ENCODE measurements around the gene MANEAL. TPM values are rescaled to one million over a fixed set of nuclear protein-coding genes. Genes with fewer than 3 reads are reported as not detected.

MANEAL gene
- total and polyA plus RNA-seq, 2 experiments from 2014 or later = 2.3 to 3.5 TPM

DNA sequence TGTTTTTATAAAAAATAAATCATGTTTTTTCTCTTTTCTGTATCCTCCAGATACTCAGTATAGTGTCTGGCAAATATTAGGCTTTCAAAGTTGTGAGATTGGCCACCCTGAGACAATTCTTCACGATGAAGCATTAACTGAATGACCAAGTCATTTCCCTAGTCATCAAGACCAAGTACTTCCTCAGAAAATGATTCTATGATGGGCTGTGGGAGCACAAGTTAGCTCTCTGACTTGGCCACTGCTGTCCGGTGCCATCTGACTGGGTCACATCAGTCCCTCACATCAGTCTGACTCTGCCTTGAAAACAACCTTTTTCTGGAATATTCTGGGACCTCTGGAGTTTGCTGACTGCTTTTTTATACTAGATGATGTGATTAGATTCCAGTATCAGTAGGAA, 27.8 kb downstream of the MANEAL start:
- no peaks in the 10 kb centered on the region for H3K36me3 ChIP-seq (replicated peaks; ENCODE audit: insufficient read depth, low read depth)
- 96% methylated on average over 2 of the region's 2 CpGs for WGBS (ENCODE audit: low lambda C conversion rate, missing lambda C conversion rate)

DNA sequence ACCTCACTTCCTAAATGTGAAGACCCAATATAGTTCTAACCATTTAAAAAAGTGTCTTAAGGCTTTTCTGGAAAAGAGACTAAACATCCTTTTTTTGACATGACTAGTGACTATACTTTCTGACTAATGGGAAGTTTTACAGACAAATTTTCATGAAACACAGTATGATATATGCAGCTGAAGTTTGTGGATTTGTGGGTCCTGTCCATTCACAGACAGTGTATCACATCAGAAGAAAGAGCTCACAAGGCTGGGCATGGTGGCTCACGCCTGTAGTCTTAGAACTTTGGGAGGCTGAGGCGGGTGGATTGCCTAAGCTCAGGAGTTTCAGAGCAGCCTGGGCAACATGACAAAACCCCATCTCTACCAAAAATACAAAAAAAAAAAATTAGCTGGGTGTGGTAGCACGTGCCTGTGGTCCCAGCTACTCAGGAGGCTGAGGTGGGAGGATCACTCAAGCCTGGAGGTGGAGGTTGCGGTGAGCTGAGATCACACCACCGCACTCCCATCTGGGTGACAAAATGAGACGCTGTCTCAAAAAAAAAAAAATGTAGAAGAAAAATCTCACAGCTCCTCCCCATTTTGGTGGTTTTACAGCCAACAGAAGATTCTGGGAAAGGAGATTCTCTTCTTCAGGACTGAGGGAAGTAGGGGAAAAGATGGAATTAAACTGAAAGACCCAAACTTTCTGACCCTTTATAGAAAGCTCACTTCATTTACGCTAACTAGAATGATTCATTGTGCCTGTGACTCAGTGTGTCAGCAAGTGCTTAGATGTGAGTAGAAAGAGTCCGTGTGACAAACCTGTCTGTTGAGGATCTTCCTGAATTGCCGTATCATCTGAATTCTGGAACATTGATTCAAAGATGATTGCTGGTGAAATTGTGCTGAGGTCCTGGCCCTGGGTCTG, 29.5 kb downstream of the MANEAL start:
- H3K27ac ChIP-seq = no peak overlapping the region
- H4K20me1 ChIP-seq (ENCODE audit: insufficient read depth, poor library complexity, severe bottlenecking) = no peaks in the 10 kb centered on the region
- H3K27me3 ChIP-seq = no peaks in the 10 kb centered on the region
- 96% methylated on average over 9 of the region's 9 CpGs for WGBS (ENCODE audit: low lambda C conversion rate, missing lambda C conversion rate)
- H3K9me2 ChIP-seq (replicated peaks; ENCODE audit: insufficient read depth) = no peaks in the 10 kb centered on the region
- no peaks in the 10 kb centered on the region for H3K36me3 ChIP-seq (replicated peaks; ENCODE audit: insufficient read depth, low read depth)
- H3K9me3 ChIP-seq (ENCODE audit: low read depth) = no peaks in the 10 kb centered on the region
- H3K79me2 ChIP-seq = no peaks in the 10 kb centered on the region
- H3K4me3 ChIP-seq = no peak overlapping the region
- H3K4me2 ChIP-seq = no peak overlapping the region
- H3K4me1 ChIP-seq (ENCODE audit: insufficient read depth) = no peaks in the 10 kb centered on the region
- H2AFZ ChIP-seq = no peak overlapping the region
- DNase-seq (ENCODE audit: low spot score) = no peak
- TF ChIP-seq EZH2 (IDR thresholded peaks at IDR 0.05; ENCODE audit: borderline replicate concordance) = no peak
- TF ChIP-seq EZH2phosphoT487 (IDR thresholded peaks at IDR 0.05; ENCODE audit: low read depth, severe bottlenecking, unreplicated experiment) = no peak
- TF ChIP-seq, protein P1, sequence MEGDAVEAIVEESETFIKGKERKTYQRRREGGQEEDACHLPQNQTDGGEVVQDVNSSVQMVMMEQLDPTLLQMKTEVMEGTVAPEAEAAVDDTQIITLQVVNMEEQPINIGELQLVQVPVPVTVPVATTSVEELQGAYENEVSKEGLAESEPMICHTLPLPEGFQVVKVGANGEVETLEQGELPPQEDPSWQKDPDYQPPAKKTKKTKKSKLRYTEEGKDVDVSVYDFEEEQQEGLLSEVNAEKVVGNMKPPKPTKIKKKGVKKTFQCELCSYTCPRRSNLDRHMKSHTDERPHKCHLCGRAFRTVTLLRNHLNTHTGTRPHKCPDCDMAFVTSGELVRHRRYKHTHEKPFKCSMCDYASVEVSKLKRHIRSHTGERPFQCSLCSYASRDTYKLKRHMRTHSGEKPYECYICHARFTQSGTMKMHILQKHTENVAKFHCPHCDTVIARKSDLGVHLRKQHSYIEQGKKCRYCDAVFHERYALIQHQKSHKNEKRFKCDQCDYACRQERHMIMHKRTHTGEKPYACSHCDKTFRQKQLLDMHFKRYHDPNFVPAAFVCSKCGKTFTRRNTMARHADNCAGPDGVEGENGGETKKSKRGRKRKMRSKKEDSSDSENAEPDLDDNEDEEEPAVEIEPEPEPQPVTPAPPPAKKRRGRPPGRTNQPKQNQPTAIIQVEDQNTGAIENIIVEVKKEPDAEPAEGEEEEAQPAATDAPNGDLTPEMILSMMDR (IDR thresholded peaks at IDR 0.05; ENCODE audit: poor library complexity) = no peak

More for the DNA sequence above, 27.8 kb downstream of the MANEAL start:
- Histone ChIP-seq H4K20me1 (ENCODE audit: insufficient read depth, poor library complexity, severe bottlenecking) (no peaks in the 10 kb centered on the region), H3K4me1 (ENCODE audit: insufficient read depth) (no peaks in the 10 kb centered on the region), H3K4me2 (no peak overlapping the region), H3K79me2 (no peaks in the 10 kb centered on the region), H3K27me3 (no peaks in the 10 kb centered on the region), H3K27ac (no peak overlapping the region), H2AFZ (no peak overlapping the region), H3K9me2 (replicated peaks; ENCODE audit: insufficient read depth) (no peaks in the 10 kb centered on the region), H3K4me3 (no peak overlapping the region), H3K9me3 (ENCODE audit: low read depth) (no peaks in the 10 kb centered on the region)
- TF ChIP-seq EZH2phosphoT487 (IDR thresholded peaks at IDR 0.05; ENCODE audit: low read depth, severe bottlenecking, unreplicated experiment) (no peak), EZH2 (IDR thresholded peaks at IDR 0.05; ENCODE audit: borderline replicate concordance) (no peak)
- TF ChIP-seq, protein P1 (IDR thresholded peaks at IDR 0.05; ENCODE audit: poor library complexity) = no peak
- DNase-seq (ENCODE audit: low spot score) = no peak

DNA sequence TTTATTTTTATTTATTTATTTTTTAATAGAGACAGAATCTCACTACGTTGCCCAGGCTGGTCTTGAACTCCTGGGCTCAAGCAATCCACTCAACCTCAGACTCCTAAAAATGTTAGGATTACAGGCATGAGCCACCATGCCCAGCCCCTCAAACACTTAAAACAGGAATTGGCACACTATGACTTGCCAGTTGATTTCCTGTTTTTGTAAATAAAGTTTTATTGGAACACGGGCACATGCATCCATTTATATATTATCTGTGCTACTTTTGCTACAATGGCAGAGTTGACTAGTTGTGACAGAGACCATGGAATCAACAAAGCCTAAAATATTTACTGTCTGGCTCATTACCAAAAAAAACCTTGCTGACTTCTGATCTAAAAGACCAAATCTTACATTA, 30.4 kb downstream of the MANEAL start:
- H4K20me1 ChIP-seq (ENCODE audit: insufficient read depth, poor library complexity, severe bottlenecking) = no peaks in the 10 kb centered on the region
- no peaks in the 10 kb centered on the region for H3K27me3 ChIP-seq
- no peaks in the 10 kb centered on the region for H3K9me3 ChIP-seq (ENCODE audit: low read depth)
- TF ChIP-seq EZH2 (IDR thresholded peaks at IDR 0.05; ENCODE audit: borderline replicate concordance) (no peak), EZH2phosphoT487 (IDR thresholded peaks at IDR 0.05; ENCODE audit: low read depth, severe bottlenecking, unreplicated experiment) (no peak)
- no peaks in the 10 kb centered on the region for H3K9me2 ChIP-seq (replicated peaks; ENCODE audit: insufficient read depth)
- DNase-seq (ENCODE audit: low spot score) = no peak
- 90% methylated on average over 2 of the region's 2 CpGs for WGBS (ENCODE audit: low lambda C conversion rate, missing lambda C conversion rate)
- H3K4me3 ChIP-seq = no peak overlapping the region
- no peak overlapping the region for H3K27ac ChIP-seq
- no peaks in the 10 kb centered on the region for H3K79me2 ChIP-seq
- H3K4me1 ChIP-seq (ENCODE audit: insufficient read depth) = no peaks in the 10 kb centered on the region
- no peak overlapping the region for H3K4me2 ChIP-seq
- H2AFZ ChIP-seq = no peak overlapping the region
- H3K36me3 ChIP-seq (replicated peaks; ENCODE audit: insufficient read depth, low read depth) = no peaks in the 10 kb centered on the region

DNA sequence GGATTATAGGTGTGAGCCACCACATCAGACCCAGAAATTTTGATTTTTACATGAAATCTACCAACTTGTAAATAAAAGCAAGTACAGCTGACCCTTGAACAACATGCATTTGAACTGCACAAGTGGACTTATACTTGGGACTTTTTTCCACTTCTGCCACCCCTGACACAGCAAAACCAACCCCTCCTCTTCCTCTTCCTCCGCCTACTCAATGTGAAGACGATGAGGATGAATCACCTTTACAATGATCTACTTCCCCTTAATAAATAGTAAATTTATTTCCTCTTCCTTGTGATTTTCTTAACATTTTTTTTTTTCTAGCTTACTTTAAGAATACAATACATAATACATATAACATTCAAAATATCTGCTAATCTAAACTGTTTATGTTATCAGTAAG, 31.9 kb downstream of the MANEAL start:
- TF ChIP-seq EZH2 (IDR thresholded peaks at IDR 0.05; ENCODE audit: borderline replicate concordance) (no peak), EZH2phosphoT487 (IDR thresholded peaks at IDR 0.05; ENCODE audit: low read depth, severe bottlenecking, unreplicated experiment) (no peak)
- TF ChIP-seq, protein P1 (IDR thresholded peaks at IDR 0.05; ENCODE audit: poor library complexity) = no peak
- WGBS (ENCODE audit: low lambda C conversion rate, missing lambda C conversion rate) = 98% methylated on average over 2 of the region's 2 CpGs
- Histone ChIP-seq H3K4me1 (ENCODE audit: insufficient read depth) (no peaks in the 10 kb centered on the region), H3K27ac (no peak overlapping the region), H3K9me2 (replicated peaks; ENCODE audit: insufficient read depth) (no peaks in the 10 kb centered on the region), H3K79me2 (no peaks in the 10 kb centered on the region), H3K4me2 (no peak overlapping the region), H3K4me3 (no peak overlapping the region), H3K27me3 (no peaks in the 10 kb centered on the region), H4K20me1 (ENCODE audit: insufficient read depth, poor library complexity, severe bottlenecking) (no peaks in the 10 kb centered on the region), H3K9me3 (ENCODE audit: low read depth) (no peaks in the 10 kb centered on the region), H3K36me3 (replicated peaks; ENCODE audit: insufficient read depth, low read depth) (no peaks in the 10 kb centered on the region), H2AFZ (no peak overlapping the region)
- no peak for DNase-seq (ENCODE audit: low spot score)
